GM12878 (cell line): ENCODE measurements around the gene IGFBP2.

ENCODE experiments used
- CTCF ChIP-seq, 3 experiments: IDR thresholded peaks in 2 of 3; conservative IDR thresholded peaks in 1 of 3; 2 replicates each; pipeline ENCODE4 v1.5.1; 2011; ENCODE audit warnings: low read depth in 3 of 3, low read length in 3 of 3, mild to moderate bottlenecking in 3 of 3, control low read depth in 2 of 3, moderate library complexity in 2 of 3, inconsistent platforms in 1 of 3, mixed read lengths in 1 of 3; ENCODE audit not compliant: control insufficient read depth in 2 of 3, insufficient read depth in 1 of 3; ENCODE audit errors: extremely low read depth in 1 of 3
- GABPA ChIP-seq: IDR thresholded peaks from 2 replicates; pipeline ENCODE4 v1.6.1; 2014; ENCODE audit warnings: antibody characterized with exemption, low read depth, mild to moderate bottlenecking, inconsistent platforms
- HDAC2 ChIP-seq: fragments of 200-600 bp; sonication (generic); IDR thresholded peaks from 2 replicates; pipeline ENCODE4 v1.6.1; 2017
- MEF2A ChIP-seq: IDR thresholded peaks from 2 replicates; pipeline ENCODE4 v1.6.1; 2011; ENCODE audit warnings: low read depth, mild to moderate bottlenecking, low read length, moderate library complexity; ENCODE audit not compliant: insufficient read depth
- MYC ChIP-seq: IDR thresholded peaks from 2 replicates; pipeline ENCODE4 v1.6.1; 2011; ENCODE audit warnings: mild to moderate bottlenecking, low read length, moderate library complexity, inconsistent platforms; ENCODE audit not compliant: insufficient read depth, insufficient replicate concordance, insufficient read length, severe bottlenecking
- NR2C2 ChIP-seq: IDR thresholded peaks from 2 replicates; pipeline ENCODE4 v1.6.1; 2011; ENCODE audit warnings: borderline replicate concordance, low read depth; ENCODE audit not compliant: control insufficient read depth, insufficient read length
- POLR2A ChIP-seq: IDR thresholded peaks from 2 replicates; pipeline ENCODE4 v1.6.1; 2011; ENCODE audit warnings: low read depth, mild to moderate bottlenecking, low read length
- POLR2AphosphoS5 ChIP-seq: IDR thresholded peaks from 2 replicates; pipeline ENCODE4 v1.6.1; 2011; ENCODE audit warnings: mild to moderate bottlenecking, low read length, inconsistent platforms
- SUPT20H ChIP-seq: IDR thresholded peaks from 2 replicates; pipeline ENCODE4 v1.6.1; 2011; ENCODE audit warnings: low read depth, mild to moderate bottlenecking, low read length, moderate library complexity, borderline replicate concordance; ENCODE audit not compliant: control insufficient read depth
- TF ChIP-seq, protein P1 (sequence below): IDR thresholded peaks from 2 replicates; pipeline ENCODE4 v1.6.1; 2012; ENCODE audit warnings: low read depth, low read length, improper control_type of control experiment
- TF ChIP-seq, protein P2 (sequence below): fragments of 450-650 bp; IDR thresholded peaks from 2 replicates; pipeline ENCODE4 v1.6.1; 2018; ENCODE audit warnings: mild to moderate bottlenecking, low read depth, moderate library complexity; ENCODE audit not compliant: partially characterized antibody

DNA sequence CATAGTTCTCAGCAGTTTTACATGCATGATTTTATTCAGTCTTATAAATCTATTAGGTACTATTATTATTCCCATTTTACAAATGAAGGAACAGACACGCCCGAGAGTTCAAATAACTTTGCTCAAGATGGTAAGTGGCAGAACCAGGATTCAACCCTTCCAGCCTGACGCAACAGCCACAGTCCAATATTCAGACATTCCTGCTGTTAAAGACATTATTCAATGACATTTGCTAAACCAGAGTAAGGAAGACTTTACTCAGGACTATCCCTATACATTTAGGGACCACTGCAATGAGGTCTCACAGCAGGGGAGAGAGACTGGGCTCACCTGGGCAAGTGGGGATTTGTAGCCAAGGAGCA, 29.4 kb upstream of the IGFBP2 start:
- TF ChIP-seq MEF2A (no peak), SUPT20H (no peak), POLR2A (no peak), NR2C2 (no peak), CTCF (IDR thresholded peaks at IDR 0.05 in 2 of 3, conservative IDR thresholded peaks at IDR 0.05 in 1 of 3; ENCODE audit: control insufficient read depth in 2 of 3, extremely low read depth in 1 of 3, insufficient read depth in 1 of 3, low read depth in 3 of 3, low read length in 3 of 3) (no peak), POLR2AphosphoS5 (no peak), HDAC2 (no peak), GABPA (no peak), MYC (no peak)
- TF ChIP-seq, protein P1, sequence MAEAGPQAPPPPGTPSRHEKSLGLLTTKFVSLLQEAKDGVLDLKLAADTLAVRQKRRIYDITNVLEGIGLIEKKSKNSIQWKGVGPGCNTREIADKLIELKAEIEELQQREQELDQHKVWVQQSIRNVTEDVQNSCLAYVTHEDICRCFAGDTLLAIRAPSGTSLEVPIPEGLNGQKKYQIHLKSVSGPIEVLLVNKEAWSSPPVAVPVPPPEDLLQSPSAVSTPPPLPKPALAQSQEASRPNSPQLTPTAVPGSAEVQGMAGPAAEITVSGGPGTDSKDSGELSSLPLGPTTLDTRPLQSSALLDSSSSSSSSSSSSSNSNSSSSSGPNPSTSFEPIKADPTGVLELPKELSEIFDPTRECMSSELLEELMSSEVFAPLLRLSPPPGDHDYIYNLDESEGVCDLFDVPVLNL = no peak
- TF ChIP-seq, protein P2, sequence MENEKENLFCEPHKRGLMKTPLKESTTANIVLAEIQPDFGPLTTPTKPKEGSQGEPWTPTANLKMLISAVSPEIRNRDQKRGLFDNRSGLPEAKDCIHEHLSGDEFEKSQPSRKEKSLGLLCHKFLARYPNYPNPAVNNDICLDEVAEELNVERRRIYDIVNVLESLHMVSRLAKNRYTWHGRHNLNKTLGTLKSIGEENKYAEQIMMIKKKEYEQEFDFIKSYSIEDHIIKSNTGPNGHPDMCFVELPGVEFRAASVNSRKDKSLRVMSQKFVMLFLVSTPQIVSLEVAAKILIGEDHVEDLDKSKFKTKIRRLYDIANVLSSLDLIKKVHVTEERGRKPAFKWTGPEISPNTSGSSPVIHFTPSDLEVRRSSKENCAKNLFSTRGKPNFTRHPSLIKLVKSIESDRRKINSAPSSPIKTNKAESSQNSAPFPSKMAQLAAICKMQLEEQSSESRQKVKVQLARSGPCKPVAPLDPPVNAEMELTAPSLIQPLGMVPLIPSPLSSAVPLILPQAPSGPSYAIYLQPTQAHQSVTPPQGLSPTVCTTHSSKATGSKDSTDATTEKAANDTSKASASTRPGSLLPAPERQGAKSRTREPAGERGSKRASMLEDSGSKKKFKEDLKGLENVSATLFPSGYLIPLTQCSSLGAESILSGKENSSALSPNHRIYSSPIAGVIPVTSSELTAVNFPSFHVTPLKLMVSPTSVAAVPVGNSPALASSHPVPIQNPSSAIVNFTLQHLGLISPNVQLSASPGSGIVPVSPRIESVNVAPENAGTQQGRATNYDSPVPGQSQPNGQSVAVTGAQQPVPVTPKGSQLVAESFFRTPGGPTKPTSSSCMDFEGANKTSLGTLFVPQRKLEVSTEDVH = no peak
